Amniotic stem cell (primary cell): Measurements from ENCODE around the gene TNC.

Experiments
- DNase-seq: peaks from one replicate; lab custom pipeline; 2025; lab: John Stamatoyannopoulos, UW

Gene TNC

GRCh38 chr9:115103746-115104477 is 14.0 kb downstream of the TNC start:
- no peak for DNase-seq

GRCh38 chr9:115099901-115100300 is 18.1 kb downstream of the TNC start:
- no peak for DNase-seq

- DNase-seq = no peak
Observed at GRCh38 chr9:115098226-115098965, 19.6 kb downstream of the TNC start.

- DNase-seq = no peak
Observed at GRCh38 chr9:115093520-115093919, 24.4 kb downstream of the TNC start.

GRCh38 chr9:115090486-115090885 is 27.5 kb downstream of the TNC start:
- no peak for DNase-seq

- DNase-seq = no peak
Observed at GRCh38 chr9:115088860-115089259, 29.1 kb downstream of the TNC start.

GRCh38 chr9:115086886-115087285 is 31.1 kb downstream of the TNC start:
- DNase-seq = no peak

GRCh38 chr9:115086461-115086860 is 31.5 kb downstream of the TNC start:
- no peak for DNase-seq

- no peak for DNase-seq
Observed at GRCh38 chr9:115085773-115086377, 32.1 kb downstream of the TNC start.

- no peak for DNase-seq
Observed at GRCh38 chr9:115084709-115085108, 33.2 kb downstream of the TNC start.

GRCh38 chr9:115084157-115084556 is 33.8 kb downstream of the TNC start:
- DNase-seq = no peak

GRCh38 chr9:115080242-115080641 is 37.7 kb downstream of the TNC start:
- no peak for DNase-seq

- no peak for DNase-seq
Observed at GRCh38 chr9:115079156-115079555, 38.8 kb downstream of the TNC start.

GRCh38 chr9:115073456-115073855 is 44.5 kb downstream of the TNC start:
- no peak for DNase-seq

GRCh38 chr9:115071176-115071575 is 46.8 kb downstream of the TNC start:
- DNase-seq = no peak

GRCh38 chr9:115069771-115070170 is 48.2 kb downstream of the TNC start:
- DNase-seq = no peak

GRCh38 chr9:115069302-115069701 is 48.7 kb downstream of the TNC start:
- DNase-seq = no peak

GRCh38 chr9:115068031-115068430 is 49.9 kb downstream of the TNC start:
- DNase-seq = no peak

GRCh38 chr9:115063058-115063845 is 54.7 kb downstream of the TNC start:
- peak; percentile 51 for DNase-seq

GRCh38 chr9:115058684-115059315 is 59.2 kb downstream of the TNC start:
- DNase-seq = peak; percentile 47

- no peak for DNase-seq
Observed at GRCh38 chr9:115058175-115058574, 59.8 kb downstream of the TNC start.

- DNase-seq = no peak
Observed at GRCh38 chr9:115057559-115057958, 60.4 kb downstream of the TNC start.
